K562 (cell line): ENCODE results near the gene ASB13. TPM values are rescaled to one million over a fixed set of nuclear protein-coding genes. Genes with fewer than 3 reads are reported as not detected.

Experiments
- ATAC-seq: fragments of 200-7000 bp; cut with Tn5 transposase; 3 replicates; pipeline ENCODE4 v1.9.1; 2020; ENCODE audit warnings: moderate library complexity
- BruUV-seq: library from RNA; stranded (reverse); fragments of 400-500 nt; replicated peaks from 2 replicates; lab custom pipeline; 2021; lab: Mats Ljungman, UMichigan
- CTCF ChIA-PET: fragments of 300-600 bp; formaldehyde crosslinking; extraction: SDS; loops from one replicate; lab custom pipeline; 2021; ENCODE audit warnings: low intra/inter-chr PET ratio; lab: Yijun Ruan, JAX
- POLR2A ChIA-PET: fragments of 300-600, 350-650 bp; sonication (Branson Sonifier 250); formaldehyde crosslinking; extraction: SDS; loops from one replicate; lab custom pipeline; 2021; ENCODE audit warnings: antibody characterized with exemption, inconsistent platforms; lab: Yijun Ruan, JAX
- DNase-seq, 4 experiments: peaks; one replicate each; pipeline versions ENCODE4 v3.0.0 to v3.0.0-alpha.2; 2011 to 2018; ENCODE audit warnings: low spot score in 3 of 4, mixed read lengths in 3 of 4; ENCODE audit errors: extremely low read depth in 1 of 4
- FAIRE-seq: peaks from 2 replicates; lab custom pipeline; 2011; peaks lifted over from hg19 to GRCh38; lab: Jason Lieb, UNC
- H2AFZ ChIP-seq: 2 replicates; pipeline ENCODE4 v1.6.0; 2011; ENCODE audit warnings: low read depth, low read length, control low read depth, inconsistent platforms
- H3K27ac ChIP-seq: fragments of 200-600 bp; 3 replicates; pipeline ENCODE4 v1.8.0; 2011; ENCODE audit warnings: low read depth, mild to moderate bottlenecking, control low read depth, inconsistent platforms, low read length, moderate library complexity, mixed read lengths; ENCODE audit errors: extremely low read depth
- H3K27me3 ChIP-seq, 2 experiments: fragments of 300-600 bp in 1 of 2; 2 replicates in 1 of 2; 3 replicates in 1 of 2; pipeline versions ENCODE4 v1.6.0 to v1.8.0; 2011; ENCODE audit warnings: inconsistent platforms in 2 of 2, low read length in 2 of 2, mild to moderate bottlenecking in 1 of 2, mixed read lengths in 1 of 2, moderate library complexity in 1 of 2; ENCODE audit not compliant: control insufficient read depth in 2 of 2, insufficient read depth in 2 of 2
- H3K36me3 ChIP-seq: fragments of 300-600 bp; 3 replicates; pipeline ENCODE4 v1.8.0; 2011; ENCODE audit warnings: mild to moderate bottlenecking, low read length, inconsistent platforms; ENCODE audit not compliant: control insufficient read depth, insufficient read depth
- H3K4me1 ChIP-seq, 2 experiments: fragments of 200-600 bp in 1 of 2; replicated peaks in 1 of 2; 2 replicates in 1 of 2; 3 replicates in 1 of 2; pipeline versions ENCODE4 v1.5.1 to v1.8.0; 2011; ENCODE audit warnings: inconsistent platforms in 2 of 2, low read length in 2 of 2, mild to moderate bottlenecking in 1 of 2, mixed read lengths in 1 of 2, moderate library complexity in 1 of 2; ENCODE audit not compliant: control insufficient read depth in 2 of 2, insufficient read depth in 2 of 2
- H3K4me2 ChIP-seq: 2 replicates; pipeline ENCODE4 v1.6.1; 2011; ENCODE audit warnings: low read length, control low read depth, inconsistent platforms, mixed read lengths; ENCODE audit not compliant: insufficient read depth
- H3K4me3 ChIP-seq: fragments of 200-600 bp; sonication (generic), shearing (Covaris generic); 2 replicates; pipeline ENCODE4 v1.5.1; 2016; ENCODE audit warnings: control low read depth, inconsistent platforms
- H3K79me2 ChIP-seq: fragments of 200-600 bp; 3 replicates; pipeline ENCODE4 v1.8.0; 2011; ENCODE audit warnings: low read length, inconsistent platforms; ENCODE audit not compliant: control insufficient read depth, insufficient read depth
- H3K9ac ChIP-seq, 2 experiments: 2 replicates each; pipeline versions ENCODE4 v1.6.0 to v1.6.1; 2011; ENCODE audit warnings: low read depth in 2 of 2, low read length in 2 of 2, control low read depth in 1 of 2, inconsistent platforms in 1 of 2, mild to moderate bottlenecking in 1 of 2, mixed read lengths in 1 of 2; ENCODE audit not compliant: insufficient read depth in 1 of 2
- H3K9me1 ChIP-seq: one replicate; pipeline ENCODE4 v1.6.0; 2011; ENCODE audit warnings: inconsistent platforms, mild to moderate bottlenecking, low read length, moderate library complexity; ENCODE audit not compliant: control insufficient read depth, insufficient read depth
- H3K9me3 ChIP-seq: replicated peaks from 2 replicates; pipeline ENCODE4 v1.5.1; 2011; ENCODE audit warnings: low read depth, low read length, inconsistent platforms; ENCODE audit not compliant: control insufficient read depth, insufficient read depth
- H4K20me1 ChIP-seq: replicated peaks from 2 replicates; pipeline ENCODE4 v1.6.1; 2011; ENCODE audit warnings: low read length, inconsistent platforms, mixed read lengths; ENCODE audit not compliant: control insufficient read depth, insufficient read depth
- COPS2 ChIP-seq: fragments of 450-650 bp; conservative IDR thresholded peaks from 2 replicates; pipeline ENCODE4 v1.6.1; 2016; ENCODE audit warnings: mild to moderate bottlenecking, moderate library complexity
- CTCF ChIP-seq, 3 experiments: IDR thresholded peaks in 2 of 3; conservative IDR thresholded peaks in 1 of 3; 2 replicates each; pipeline ENCODE4 v1.5.1; 2011 to 2012; ENCODE audit warnings: low read length in 3 of 3, mild to moderate bottlenecking in 3 of 3, control low read depth in 2 of 3, improper control_type of control experiment in 1 of 3, inconsistent platforms in 1 of 3, low read depth in 1 of 3, mixed read lengths in 1 of 3, moderate library complexity in 1 of 3; ENCODE audit not compliant: insufficient read depth in 2 of 3
- DMBX1 ChIP-seq: fragments of 250-450 bp; sonication (Bioruptor Pico); IDR thresholded peaks from 2 replicates; pipeline ENCODE4 v1.8.0; 2022; ENCODE audit warnings: inconsistent platforms, mild to moderate bottlenecking, moderate library complexity, borderline replicate concordance
- FOXO4 ChIP-seq: fragments of 450-650 bp; formaldehyde crosslinking; IDR thresholded peaks from 2 replicates; pipeline ENCODE4 v1.4.0; 2020; ENCODE audit warnings: mild to moderate bottlenecking, moderate library complexity
- HMGN3 ChIP-seq: IDR thresholded peaks from 2 replicates; pipeline ENCODE4 v1.6.1; 2011; ENCODE audit warnings: borderline replicate concordance, low read depth, mild to moderate bottlenecking, mixed read lengths, low read length; ENCODE audit not compliant: insufficient read length; ENCODE audit errors: extremely low read depth
- PRMT5 ChIP-seq: sonication (generic); formaldehyde crosslinking; IDR thresholded peaks from 2 replicates; pipeline ENCODE4 v1.5.0; 2020; ENCODE audit warnings: missing genetic modification reagents
- PTTG1 ChIP-seq: fragments of 450-650 bp; IDR thresholded peaks from 2 replicates; pipeline ENCODE4 v1.6.1; 2016; ENCODE audit warnings: low read depth, mild to moderate bottlenecking, missing genetic modification characterization, missing compliant biosample characterization
- ZFP36 ChIP-seq: fragments of 150-350 bp; IDR thresholded peaks from 2 replicates; pipeline ENCODE4 v1.6.1; 2018; ENCODE audit warnings: low read length, low read depth; ENCODE audit not compliant: partially characterized antibody
- WGBS: fragments of 100-300 bp; shearing (Covaris generic); methylation state at CpG from one replicate; pipeline ENCODE4 v1.1.6; 2016; ENCODE audit warnings: low coverage, mixed read lengths; ENCODE audit not compliant: insufficient coverage; ENCODE audit errors: missing lambda C conversion rate; 5-methylcytosine and 5-hydroxymethylcytosine counted together
- in situ Hi-C: fragments of 300-500 bp; cut with MboI; formaldehyde crosslinking; loops from 4 replicates; pipeline ENCODE4 v1.15.0; 2018; ENCODE audit warnings: inconsistent platforms, mixed read lengths
- intact Hi-C: fragments of 100-400 bp; cut with micrococcal nuclease; formaldehyde crosslinking; loops from 2 replicates; pipeline ENCODE4 v1.14.2; 2022
- polyA plus RNA-seq, 8 experiments: library from polyadenylated mRNA; depleted of rRNA in 4 of 8; stranded (reverse) in 5 of 8; unstranded in 3 of 8; fragments of >200 nt; fragmentation: Nextera tagmentation in 2 of 8; fragmentation: Illumina TruSeq in 1 of 8; extraction: Ambion mirVana in 2 of 8; extraction: Trizol in 1 of 8; gene quantifications; 2 replicates each; pipeline versions ENCODE4 v1.2.1 to v1.2.3, GENCODE V29; 2011 to 2014; ENCODE audit warnings: inconsistent platforms in 1 of 8, missing spikeins in 1 of 8
- total RNA-seq, 7 experiments: library from RNA; depleted of rRNA in 6 of 7; stranded (reverse); fragments of >200 nt in 6 of 7; fragmentation: Illumina TruSeq in 2 of 7; extraction: Trizol in 2 of 7; gene quantifications; 2 replicates each; pipeline versions ENCODE4 v1.2.1 to v1.2.3, GENCODE V29; 2011 to 2021; ENCODE audit warnings: low replicate concordance in 1 of 7
- TF ChIP-seq, protein P1 (sequence below): IDR thresholded peaks from 2 replicates; pipeline ENCODE4 v1.6.1; 2016; ENCODE audit warnings: missing genetic modification characterization, missing compliant biosample characterization

The ASB13 gene
- total and polyA plus RNA-seq, 9 of the 15 experiments (the other 6 are each of a cell fraction or from before 2014, with no cell fraction given): 5.2 to 28.8 (median 16.9) TPM

- TF ChIP-seq HMGN3: no peak
- no peak for TF ChIP-seq PRMT5 (CRISPR knock-in tag)
- TF ChIP-seq PTTG1 (tag): no peak
- TF ChIP-seq FOXO4 (CRISPR knock-in tag): no peak
- TF ChIP-seq ZFP36: no peak
- no peak for TF ChIP-seq COPS2
These were observed 61.4 kb downstream of the ASB13 start (continued) for GRCh38 chr10:5604961-5605360.

DNA sequence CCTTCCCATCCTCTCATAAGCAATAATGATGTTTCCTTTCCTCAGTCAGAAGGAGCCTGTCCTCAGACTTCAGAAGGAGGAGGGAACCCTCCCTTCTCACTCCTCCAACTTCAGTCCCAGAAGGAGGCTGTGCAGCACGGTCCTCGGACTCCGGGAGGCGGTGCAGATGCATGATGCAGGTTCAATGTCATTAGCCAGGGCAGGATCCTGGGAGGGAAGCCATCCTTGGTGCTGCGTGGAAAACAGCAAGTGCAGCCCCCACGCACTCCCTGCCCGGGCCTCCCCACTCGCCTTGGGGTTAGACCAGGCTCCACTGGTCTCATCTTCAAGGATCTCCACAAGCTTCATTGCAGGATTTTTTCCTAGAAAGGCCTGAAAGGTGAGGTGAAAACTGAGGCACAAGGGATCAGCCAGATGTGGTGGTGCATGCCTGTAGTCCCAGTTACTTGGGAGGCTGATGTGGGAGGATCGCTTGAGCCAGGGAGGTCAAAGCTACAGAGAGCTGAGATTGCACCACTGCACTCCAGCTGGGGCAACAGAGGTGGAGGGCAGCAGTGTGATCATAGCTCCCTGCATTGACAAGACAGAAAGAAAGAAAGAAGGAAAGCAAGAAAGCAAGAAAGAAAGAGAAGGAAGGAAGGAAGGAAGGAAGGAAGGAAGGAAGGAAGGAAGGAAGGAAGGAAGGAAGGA lies 62.0 kb downstream of the ASB13 start:
- CTCF ChIA-PET: no interaction called here
- Histone ChIP-seq H3K79me2 (no peaks in the 10 kb centered on the region), H3K36me3 (no peaks in the 10 kb centered on the region), H3K9me3 (no peaks in the 10 kb centered on the region), H3K9ac (0 out of 4 replicates have a peak overlapping the region, but pooled peaks of 1 of the 2 experiments have one; percentile 50), H3K4me2 (no peak overlapping the region), H3K4me1 (no peaks in the 10 kb centered on the region; a peak in 1 of 5 replicates), H3K9me1 (no peaks in the 10 kb centered on the region), H2AFZ (no peak overlapping the region), H3K27ac (no peak overlapping the region), H4K20me1 (no peaks in the 10 kb centered on the region), H3K4me3 (no peak overlapping the region), H3K27me3 (peaks cover 0 to 6% of the 10 kb centered on the region in 2 experiments; a peak in 1 of 5 replicates)
- ATAC-seq: no peak; the same call in 2 of the 3 replicates
- TF ChIP-seq, protein P1, sequence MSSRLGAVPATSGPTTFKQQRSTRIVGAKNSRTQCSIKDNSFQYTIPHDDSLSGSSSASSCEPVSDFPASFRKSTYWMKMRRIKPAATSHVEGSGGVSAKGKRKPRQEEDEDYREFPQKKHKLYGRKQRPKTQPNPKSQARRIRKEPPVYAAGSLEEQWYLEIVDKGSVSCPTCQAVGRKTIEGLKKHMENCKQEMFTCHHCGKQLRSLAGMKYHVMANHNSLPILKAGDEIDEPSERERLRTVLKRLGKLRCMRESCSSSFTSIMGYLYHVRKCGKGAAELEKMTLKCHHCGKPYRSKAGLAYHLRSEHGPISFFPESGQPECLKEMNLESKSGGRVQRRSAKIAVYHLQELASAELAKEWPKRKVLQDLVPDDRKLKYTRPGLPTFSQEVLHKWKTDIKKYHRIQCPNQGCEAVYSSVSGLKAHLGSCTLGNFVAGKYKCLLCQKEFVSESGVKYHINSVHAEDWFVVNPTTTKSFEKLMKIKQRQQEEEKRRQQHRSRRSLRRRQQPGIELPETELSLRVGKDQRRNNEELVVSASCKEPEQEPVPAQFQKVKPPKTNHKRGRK: no peak
- TF ChIP-seq CTCF (IDR thresholded peaks at IDR 0.05 in 2 of 3, conservative IDR thresholded peaks at IDR 0.05 in 1 of 3; ENCODE audit: insufficient read depth in 2 of 3, low read depth in 1 of 3, low read length in 3 of 3): 0 out of 6 replicates have a peak, but pooled peaks of 1 of the 3 experiments have one; percentile 1
- no peak for TF ChIP-seq DMBX1
- FAIRE-seq: no peak
- in situ Hi-C loops (no loop called here), intact Hi-C loops (no loop called here)
- 57% methylated on average over 9 of the region's 9 CpGs for WGBS
- BruUV-seq: no TSS peak
- DNase-seq: no peak
- POLR2A ChIA-PET: interaction anchor here (1.0 kb wide), 1 partner anchor 10 kb away, joined by 4 read pairs; no protein-coding TSS in a partner anchor
